GM06990 (cell line): ENCODE measurements around the gene IL32.

Source experiments
- DNase-seq: peaks from one replicate; pipeline ENCODE4 v3.0.0-alpha.2; 2011; ENCODE audit not compliant: insufficient read length; ENCODE audit errors: extremely low read depth
- H3K27me3 ChIP-seq: replicated peaks from 2 replicates; pipeline ENCODE4 v1.6.0; 2011; ENCODE audit warnings: low read length; ENCODE audit not compliant: control insufficient read depth, insufficient read depth
- H3K36me3 ChIP-seq: 2 replicates; pipeline ENCODE4 v1.5.1; 2011; ENCODE audit warnings: low read length; ENCODE audit not compliant: control insufficient read depth, insufficient read depth
- H3K4me3 ChIP-seq: replicated peaks from 2 replicates; pipeline ENCODE4 v1.5.1; 2011; ENCODE audit warnings: low read depth, mild to moderate bottlenecking, control low read depth, low read length
- TF ChIP-seq, protein P1 (sequence below): IDR thresholded peaks from 2 replicates; pipeline ENCODE4 v1.5.1; 2011; ENCODE audit warnings: low read length, control low read depth, mild to moderate bottlenecking, inconsistent platforms; ENCODE audit not compliant: insufficient read depth, poor library complexity, severe bottlenecking

The IL32 gene

DNA sequence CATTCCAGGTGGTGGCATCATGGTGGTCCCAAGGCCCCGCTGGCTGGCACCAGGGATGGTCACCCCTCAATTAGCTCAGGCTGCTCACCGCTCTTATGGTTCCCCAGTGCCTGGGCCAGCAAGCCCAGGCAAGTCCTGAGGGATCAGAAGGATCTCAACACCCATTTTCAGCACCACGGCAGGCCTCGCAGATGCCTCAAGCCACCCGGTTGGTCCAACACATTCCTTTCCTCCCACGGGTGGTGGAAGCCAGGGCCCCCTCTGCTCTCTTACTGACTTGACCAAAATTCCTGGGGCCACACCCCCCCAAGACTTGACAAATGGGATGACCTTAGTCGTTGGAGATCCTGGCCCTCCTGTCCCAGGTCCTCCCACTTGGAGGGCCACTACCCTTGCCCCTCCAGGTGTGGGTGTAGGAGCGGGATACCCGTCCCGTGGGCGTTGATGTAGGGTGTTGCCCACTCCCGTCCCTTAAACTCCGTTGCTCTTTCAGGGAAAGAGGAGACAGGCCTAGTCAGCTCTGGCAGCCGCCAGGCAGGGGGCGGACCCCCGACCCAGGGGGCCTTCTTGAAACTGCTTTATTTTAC, 52.9 kb downstream of the IL32 start:
- TF ChIP-seq, protein P1, sequence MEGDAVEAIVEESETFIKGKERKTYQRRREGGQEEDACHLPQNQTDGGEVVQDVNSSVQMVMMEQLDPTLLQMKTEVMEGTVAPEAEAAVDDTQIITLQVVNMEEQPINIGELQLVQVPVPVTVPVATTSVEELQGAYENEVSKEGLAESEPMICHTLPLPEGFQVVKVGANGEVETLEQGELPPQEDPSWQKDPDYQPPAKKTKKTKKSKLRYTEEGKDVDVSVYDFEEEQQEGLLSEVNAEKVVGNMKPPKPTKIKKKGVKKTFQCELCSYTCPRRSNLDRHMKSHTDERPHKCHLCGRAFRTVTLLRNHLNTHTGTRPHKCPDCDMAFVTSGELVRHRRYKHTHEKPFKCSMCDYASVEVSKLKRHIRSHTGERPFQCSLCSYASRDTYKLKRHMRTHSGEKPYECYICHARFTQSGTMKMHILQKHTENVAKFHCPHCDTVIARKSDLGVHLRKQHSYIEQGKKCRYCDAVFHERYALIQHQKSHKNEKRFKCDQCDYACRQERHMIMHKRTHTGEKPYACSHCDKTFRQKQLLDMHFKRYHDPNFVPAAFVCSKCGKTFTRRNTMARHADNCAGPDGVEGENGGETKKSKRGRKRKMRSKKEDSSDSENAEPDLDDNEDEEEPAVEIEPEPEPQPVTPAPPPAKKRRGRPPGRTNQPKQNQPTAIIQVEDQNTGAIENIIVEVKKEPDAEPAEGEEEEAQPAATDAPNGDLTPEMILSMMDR = no peak
- no peak overlapping the region for H3K4me3 ChIP-seq
- H3K36me3 ChIP-seq = no peaks in the 10 kb centered on the region
- no peak for DNase-seq
- no peaks in the 10 kb centered on the region; the same call in 1 of the 2 replicates for H3K27me3 ChIP-seq

GRCh38 chr16:3118846-3119245, 53.4 kb downstream of the IL32 start:
- no peaks in the 10 kb centered on the region for H3K27me3 ChIP-seq
- H3K36me3 ChIP-seq = no peaks in the 10 kb centered on the region
- DNase-seq = no peak
- TF ChIP-seq, protein P1 = no peak
- no peak overlapping the region for H3K4me3 ChIP-seq
